ENCODE measurements around the gene FRMD4A. TPM values are rescaled to one million over a fixed set of nuclear protein-coding genes. Genes with fewer than 3 reads are reported as not detected.

Gene FRMD4A
- total RNA-seq, 2 donors from 2014 or later: 55.9 to 81.0 TPM

DNA sequence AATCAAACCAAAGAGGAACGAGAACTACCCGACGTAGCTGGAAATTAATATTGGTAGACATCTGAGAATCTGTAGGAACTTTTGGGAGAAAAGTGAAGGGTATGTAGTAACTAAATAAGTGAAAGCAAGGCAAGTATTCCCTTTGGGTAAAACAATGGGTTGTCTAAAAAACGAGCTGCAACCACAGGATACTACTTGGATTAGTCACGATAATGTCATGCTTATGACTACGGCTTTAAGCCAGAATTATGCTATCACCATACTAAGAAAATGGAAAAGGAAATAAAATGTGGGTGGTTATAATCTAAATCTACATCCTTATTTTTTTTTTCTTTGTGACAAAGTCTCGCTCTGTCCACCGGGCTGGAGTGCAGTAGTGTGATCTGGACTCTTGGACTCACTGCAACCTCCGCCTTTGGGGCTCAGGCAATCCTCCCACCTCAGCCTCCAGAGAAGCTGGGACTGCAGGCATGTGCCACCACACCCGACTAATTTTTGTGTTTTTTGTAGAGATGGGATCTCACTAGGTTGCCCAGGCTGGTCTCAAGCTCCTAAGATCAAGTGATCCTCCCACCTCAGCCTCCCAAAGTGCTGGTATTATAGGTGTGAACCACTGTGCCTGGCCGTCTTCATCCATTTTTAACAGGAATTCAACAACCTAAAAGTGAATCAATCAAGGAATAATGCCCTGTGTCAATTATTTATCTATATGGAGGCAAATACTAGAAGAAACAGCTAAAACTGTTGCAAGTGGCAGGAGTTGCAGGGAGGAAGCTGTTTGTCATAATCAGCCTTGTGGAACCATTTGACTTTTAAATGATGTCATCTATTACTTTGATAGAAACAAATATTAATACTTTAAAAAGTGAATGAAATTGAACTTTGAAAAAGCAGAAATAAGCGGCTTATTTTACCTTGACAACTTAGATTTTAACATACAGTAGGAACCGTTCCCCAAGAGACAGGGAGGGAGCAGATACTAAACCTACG, 554.6 kb downstream of the FRMD4A start:
- Histone ChIP-seq H3K4me1 (ENCODE audit: control insufficient read depth in 1 of 2, low read depth in 2 of 2) (peaks cover 6 to 17% of the 10 kb centered on the region in 2 donors), H3K27ac (no peak overlapping the region), H3K9me3 (no peaks in the 10 kb centered on the region), H3K36me3 (peaks cover 14% of the 10 kb centered on the region), H3K27me3 (replicated peaks; ENCODE audit: insufficient read depth) (no peaks in the 10 kb centered on the region), H3K4me3 (no peak overlapping the region)
- DNase-seq (ENCODE audit: low spot score) (no peak), ATAC-seq (ENCODE audit: insufficient number of reproducible peaks, low FRiP score, low read depth) (no peak)
- TF ChIP-seq, protein P1, sequence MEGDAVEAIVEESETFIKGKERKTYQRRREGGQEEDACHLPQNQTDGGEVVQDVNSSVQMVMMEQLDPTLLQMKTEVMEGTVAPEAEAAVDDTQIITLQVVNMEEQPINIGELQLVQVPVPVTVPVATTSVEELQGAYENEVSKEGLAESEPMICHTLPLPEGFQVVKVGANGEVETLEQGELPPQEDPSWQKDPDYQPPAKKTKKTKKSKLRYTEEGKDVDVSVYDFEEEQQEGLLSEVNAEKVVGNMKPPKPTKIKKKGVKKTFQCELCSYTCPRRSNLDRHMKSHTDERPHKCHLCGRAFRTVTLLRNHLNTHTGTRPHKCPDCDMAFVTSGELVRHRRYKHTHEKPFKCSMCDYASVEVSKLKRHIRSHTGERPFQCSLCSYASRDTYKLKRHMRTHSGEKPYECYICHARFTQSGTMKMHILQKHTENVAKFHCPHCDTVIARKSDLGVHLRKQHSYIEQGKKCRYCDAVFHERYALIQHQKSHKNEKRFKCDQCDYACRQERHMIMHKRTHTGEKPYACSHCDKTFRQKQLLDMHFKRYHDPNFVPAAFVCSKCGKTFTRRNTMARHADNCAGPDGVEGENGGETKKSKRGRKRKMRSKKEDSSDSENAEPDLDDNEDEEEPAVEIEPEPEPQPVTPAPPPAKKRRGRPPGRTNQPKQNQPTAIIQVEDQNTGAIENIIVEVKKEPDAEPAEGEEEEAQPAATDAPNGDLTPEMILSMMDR (IDR thresholded peaks at IDR 0.05): no peak

DNA sequence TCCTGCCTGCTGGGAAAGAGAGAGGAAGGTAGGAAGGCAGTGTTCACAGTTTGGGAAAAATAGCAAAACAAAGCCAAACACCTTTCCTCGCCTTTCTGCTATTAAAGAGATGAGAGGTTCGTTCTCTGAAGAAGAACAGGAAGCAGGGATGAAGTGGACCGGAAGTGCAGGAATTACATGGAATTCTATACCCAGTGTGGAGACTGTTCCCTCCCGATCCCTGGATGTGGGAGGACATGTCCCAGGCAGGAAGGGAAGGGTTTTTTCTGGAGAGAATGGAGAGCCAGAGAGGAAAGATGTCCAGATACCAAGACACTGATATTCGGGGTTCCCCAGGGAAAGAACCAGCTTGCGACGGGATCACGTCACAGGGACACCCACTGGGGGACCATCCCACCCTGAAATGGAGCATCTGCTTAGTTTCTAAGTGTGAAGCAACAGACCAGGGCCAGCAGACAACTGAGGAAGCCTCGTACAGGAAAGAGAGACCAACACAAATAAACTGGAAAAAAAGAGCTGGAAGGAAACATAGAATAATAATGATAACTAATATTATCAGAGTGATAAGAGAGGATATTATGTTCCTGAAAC, 556.3 kb downstream of the FRMD4A start:
- DNase-seq (ENCODE audit: low spot score) (no peak), ATAC-seq (ENCODE audit: insufficient number of reproducible peaks, low FRiP score, low read depth) (no peak)
- no peaks in the 10 kb centered on the region for H3K9me3 ChIP-seq
- H3K27me3 ChIP-seq (replicated peaks; ENCODE audit: insufficient read depth): no peaks in the 10 kb centered on the region
- peaks cover 6 to 17% of the 10 kb centered on the region in 2 donors for H3K4me1 ChIP-seq (ENCODE audit: control insufficient read depth in 1 of 2, low read depth in 2 of 2)
- H3K27ac ChIP-seq: no peak overlapping the region
- no peak overlapping the region for H3K4me3 ChIP-seq
- TF ChIP-seq, protein P1 (IDR thresholded peaks at IDR 0.05): no peak
- peaks cover 3% of the 10 kb centered on the region for H3K36me3 ChIP-seq

DNA sequence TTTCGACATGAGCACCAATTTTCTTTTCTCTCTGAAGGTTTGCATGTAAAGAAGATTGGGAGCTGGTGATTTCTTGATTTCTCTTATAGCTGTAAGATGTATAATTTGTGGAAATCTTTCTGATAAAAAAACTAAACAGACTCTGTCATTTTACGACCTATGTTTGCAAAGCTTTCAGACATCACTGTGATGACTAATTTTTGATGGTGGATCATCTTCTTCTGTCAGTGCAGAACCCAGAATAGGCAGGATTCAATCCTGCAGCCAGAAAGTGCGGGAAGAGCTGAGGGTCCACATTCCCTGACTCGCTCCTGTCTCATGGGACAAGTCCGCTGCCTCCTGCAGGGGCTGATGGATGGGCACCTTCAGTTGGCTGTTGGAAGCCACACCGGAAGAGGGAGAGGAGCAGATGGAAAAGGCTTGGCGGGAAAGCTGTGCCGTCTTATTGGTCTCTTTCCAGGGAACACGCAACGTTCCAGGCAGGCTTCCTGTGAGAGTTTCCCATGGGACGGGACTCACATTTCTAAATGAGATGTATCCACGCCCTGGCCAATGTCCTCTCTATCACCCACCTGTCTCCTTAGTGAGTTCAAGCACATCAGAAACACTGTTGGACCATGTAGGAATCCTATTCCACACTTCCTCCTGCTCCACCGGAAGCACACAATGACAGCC, 557.1 kb downstream of the FRMD4A start:
- H3K4me1 ChIP-seq (ENCODE audit: control insufficient read depth in 1 of 2, low read depth in 2 of 2): peaks cover 6 to 17% of the 10 kb centered on the region in 2 donors
- no peak for ATAC-seq (ENCODE audit: insufficient number of reproducible peaks, low FRiP score, low read depth)
- peaks cover 3% of the 10 kb centered on the region for H3K36me3 ChIP-seq
- DNase-seq (ENCODE audit: low spot score): no peak
- H3K4me3 ChIP-seq: no peak overlapping the region
- no peaks in the 10 kb centered on the region for H3K9me3 ChIP-seq
- TF ChIP-seq, protein P1 (IDR thresholded peaks at IDR 0.05): no peak
- H3K27me3 ChIP-seq (replicated peaks; ENCODE audit: insufficient read depth): no peaks in the 10 kb centered on the region
- no peak overlapping the region for H3K27ac ChIP-seq

DNA sequence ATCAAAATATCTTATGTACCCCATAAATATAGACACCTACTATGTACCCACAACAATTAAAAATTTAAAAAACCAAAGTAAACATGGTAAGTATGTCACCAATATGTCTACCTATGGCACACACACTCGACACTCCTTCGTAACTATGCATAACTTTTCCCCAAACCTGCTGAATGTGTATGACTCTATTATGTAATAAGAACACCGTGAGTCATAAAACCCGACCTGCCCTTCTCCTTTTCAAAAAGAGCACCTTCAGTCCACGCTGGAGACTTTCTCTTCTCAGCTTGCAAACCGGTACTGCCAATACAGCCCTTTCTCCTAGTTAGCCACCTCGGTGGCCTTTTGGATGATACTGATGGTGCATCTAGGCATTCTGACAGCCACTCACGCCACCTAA, 557.7 kb downstream of the FRMD4A start:
- no peaks in the 10 kb centered on the region for H3K27me3 ChIP-seq (replicated peaks; ENCODE audit: insufficient read depth)
- no peak overlapping the region for H3K4me3 ChIP-seq
- no peak for DNase-seq (ENCODE audit: low spot score)
- peaks cover 6 to 12% of the 10 kb centered on the region in 2 donors for H3K4me1 ChIP-seq (ENCODE audit: control insufficient read depth in 1 of 2, low read depth in 2 of 2)
- H3K27ac ChIP-seq: no peak overlapping the region
- H3K9me3 ChIP-seq: no peaks in the 10 kb centered on the region
- ATAC-seq (ENCODE audit: insufficient number of reproducible peaks, low FRiP score, low read depth): no peak
- H3K36me3 ChIP-seq: peaks cover 3% of the 10 kb centered on the region
- TF ChIP-seq, protein P1 (IDR thresholded peaks at IDR 0.05): no peak

DNA sequence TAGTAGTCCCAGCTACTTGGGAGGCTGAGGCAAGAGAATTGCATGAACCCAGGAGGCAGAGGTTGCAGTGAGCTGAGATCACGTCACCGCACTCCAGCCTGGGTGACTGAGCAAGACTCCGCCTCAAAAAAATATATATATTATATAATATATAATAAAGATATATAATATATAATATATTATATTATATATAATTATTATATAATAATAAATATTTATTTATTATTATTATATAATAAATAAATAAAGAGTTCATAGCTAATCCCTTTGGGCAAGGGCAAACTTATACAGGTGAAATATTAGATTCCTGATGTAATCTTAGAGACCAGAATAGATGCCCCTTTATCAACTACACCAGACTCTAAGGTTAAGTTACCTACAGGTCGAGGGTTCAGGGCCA, 558.7 kb downstream of the FRMD4A start:
- H3K4me1 ChIP-seq (ENCODE audit: control insufficient read depth in 1 of 2, low read depth in 2 of 2): peaks cover 6 to 8% of the 10 kb centered on the region in 2 donors
- ATAC-seq (ENCODE audit: insufficient number of reproducible peaks, low FRiP score, low read depth) (no peak), DNase-seq (ENCODE audit: low spot score) (no peak)
- H3K27me3 ChIP-seq (replicated peaks; ENCODE audit: insufficient read depth): no peaks in the 10 kb centered on the region
- no peak overlapping the region for H3K4me3 ChIP-seq
- TF ChIP-seq, protein P1 (IDR thresholded peaks at IDR 0.05): no peak
- peaks cover 3% of the 10 kb centered on the region for H3K36me3 ChIP-seq
- H3K27ac ChIP-seq: no peak overlapping the region
- no peaks in the 10 kb centered on the region for H3K9me3 ChIP-seq
